NCI-H2196 (cell line): Measurements from ENCODE around the gene ICAM3.

Experiments used
- DNase-seq: peaks from one replicate; lab custom pipeline; 2025; ENCODE audit not compliant: unreplicated experiment; lab: John Stamatoyannopoulos, UW

The ICAM3 gene

GRCh38 chr19:10321417-10321797, 18.0 kb downstream of the ICAM3 start:
- DNase-seq, result no peak

- no peak for DNase-seq
These were observed 18.6 kb downstream of the ICAM3 start for GRCh38 chr19:10320602-10321416.

GRCh38 chr19:10318807-10319682, 20.4 kb downstream of the ICAM3 start:
- DNase-seq, result no peak

GRCh38 chr19:10317857-10318462, 21.5 kb downstream of the ICAM3 start:
- no peak for DNase-seq

- DNase-seq, result no peak
These were observed 22.2 kb downstream of the ICAM3 start for GRCh38 chr19:10317045-10317856.

GRCh38 chr19:10316229-10317044, 23.0 kb downstream of the ICAM3 start:
- peak; percentile 44 for DNase-seq

GRCh38 chr19:10315335-10316214, 23.8 kb downstream of the ICAM3 start, which contains the start of gene FDX2:
TSS of gene FDX2 (minus strand) at chr19:10316015. CDS start at chr19:10315996, 19 bp downstream.
- DNase-seq, result peak; percentile 93

- DNase-seq, result no peak
These were observed 30.0 kb downstream of the ICAM3 start, which contains the start of gene ZGLP1 for GRCh38 chr19:10309423-10309822. TSS of gene ZGLP1 (minus strand) at chr19:10309815.

GRCh38 chr19:10306327-10306726, 33.1 kb downstream of the ICAM3 start:
- no peak for DNase-seq

GRCh38 chr19:10305139-10305806, 34.2 kb downstream of the ICAM3 start:
- DNase-seq, result no peak

- no peak for DNase-seq
These were observed 39.6 kb downstream of the ICAM3 start for GRCh38 chr19:10299545-10300458.

GRCh38 chr19:10295847-10296591, 43.4 kb downstream of the ICAM3 start:
- DNase-seq, result no peak

GRCh38 chr19:10295305-10295846, 44.0 kb downstream of the ICAM3 start:
- DNase-seq, result no peak

- no peak for DNase-seq
These were observed 45.1 kb downstream of the ICAM3 start for GRCh38 chr19:10294368-10294697.

- no peak for DNase-seq
These were observed 45.6 kb downstream of the ICAM3 start for GRCh38 chr19:10293637-10294367.
